Measurements from ENCODE around the gene POGLUT2.

Gene POGLUT2

DNA sequence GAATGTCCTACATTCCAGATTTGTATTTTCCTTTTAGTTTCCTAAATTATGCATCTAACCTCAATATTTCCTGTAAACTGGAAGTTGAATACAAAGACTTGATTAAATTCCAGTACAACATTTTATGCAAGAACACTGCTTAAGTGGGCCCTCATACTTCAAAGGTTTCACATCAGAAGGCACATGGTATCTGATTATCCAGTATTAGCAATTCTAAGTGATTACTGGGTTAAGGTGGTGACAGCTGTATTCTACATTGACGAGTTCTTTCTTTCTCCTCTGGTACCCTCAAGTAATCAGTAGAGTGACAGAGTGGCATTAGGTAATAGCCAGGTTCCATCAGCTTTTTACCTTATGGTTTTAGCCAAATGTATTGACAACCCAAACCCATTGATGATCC is 18.5 kb upstream of the POGLUT2 start:
- Mint-ChIP-seq H3K27me3 (no peaks in the 10 kb centered on the region), H3K4me1 (ENCODE audit: low read depth) (peaks cover 14% of the 10 kb centered on the region), H3K9me3 (no peaks in the 10 kb centered on the region), H3K36me3 (ENCODE audit: low read depth) (peaks cover 44% of the 10 kb centered on the region), H3K4me3 (no peak overlapping the region), H3K27ac (no peak overlapping the region)
- no peak for DNase-seq

DNA sequence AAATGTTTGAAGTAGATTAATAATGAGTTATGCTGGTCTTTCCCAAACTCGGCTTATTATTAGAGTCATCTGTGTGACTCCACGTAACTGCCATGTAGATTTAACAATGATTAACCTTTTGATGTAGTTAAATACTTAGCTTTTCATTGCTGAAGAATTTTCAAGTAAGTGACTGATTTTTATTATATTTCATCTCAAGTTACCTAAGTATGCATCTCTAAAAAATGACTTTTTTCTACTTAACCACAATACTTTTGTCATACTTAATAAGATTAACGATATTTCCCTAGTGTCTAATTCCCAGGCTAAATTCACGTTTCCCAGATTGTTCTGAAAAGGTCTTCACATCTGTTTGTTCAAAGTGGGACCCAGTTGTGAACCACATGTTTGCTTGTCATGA is 17.9 kb upstream of the POGLUT2 start:
- Mint-ChIP-seq H3K4me1 (ENCODE audit: low read depth) (peaks cover 14% of the 10 kb centered on the region), H3K4me3 (no peak overlapping the region), H3K36me3 (ENCODE audit: low read depth) (peaks cover 44% of the 10 kb centered on the region), H3K27ac (no peak overlapping the region), H3K27me3 (no peaks in the 10 kb centered on the region), H3K9me3 (no peaks in the 10 kb centered on the region)
- DNase-seq = no peak

DNA sequence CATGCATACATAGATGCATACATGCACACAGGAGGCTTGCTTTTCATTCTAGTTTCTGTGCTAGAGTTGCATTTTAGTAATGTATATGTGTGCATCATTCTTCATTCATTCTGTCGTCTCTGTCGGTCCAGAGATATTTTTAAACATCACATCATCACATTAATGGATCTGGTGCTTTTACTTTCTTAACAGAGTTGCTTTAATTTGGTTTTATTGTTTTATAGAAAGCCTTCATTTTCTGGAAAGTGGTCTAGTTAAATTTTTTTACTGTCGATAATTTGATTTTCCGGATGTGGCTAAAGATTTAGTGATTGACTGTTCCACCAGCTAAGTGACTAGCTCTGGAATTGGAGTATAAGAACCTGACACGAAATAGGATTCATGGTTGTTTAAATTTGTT is 17.0 kb upstream of the POGLUT2 start:
- Mint-ChIP-seq H3K27ac (no peak overlapping the region), H3K27me3 (no peaks in the 10 kb centered on the region), H3K4me1 (ENCODE audit: low read depth) (peaks cover 14% of the 10 kb centered on the region), H3K36me3 (ENCODE audit: low read depth) (peaks cover 48% of the 10 kb centered on the region), H3K4me3 (no peak overlapping the region), H3K9me3 (no peaks in the 10 kb centered on the region)
- DNase-seq = no peak

DNA sequence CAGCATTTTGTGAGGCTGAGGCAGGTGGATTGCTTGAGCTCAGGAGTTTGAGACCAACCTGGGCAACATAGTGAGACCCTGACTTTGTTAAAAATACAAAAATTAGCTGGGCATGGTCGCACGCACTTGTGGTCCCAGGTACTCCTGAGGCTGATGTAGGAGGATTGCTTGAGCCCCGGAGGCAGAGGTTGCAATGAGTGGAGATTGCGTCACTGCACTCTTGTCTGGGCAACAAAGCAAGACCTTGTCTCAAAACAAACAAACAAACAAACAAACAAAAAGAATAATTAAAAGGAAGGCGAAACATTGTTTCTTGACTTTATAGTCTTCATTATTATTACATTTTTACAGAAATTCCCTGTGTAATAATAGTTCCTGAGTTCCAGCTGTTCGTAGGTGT is 16.0 kb upstream of the POGLUT2 start:
- no peak overlapping the region for H3K4me3 Mint-ChIP-seq
- peaks cover 17% of the 10 kb centered on the region for H3K4me1 Mint-ChIP-seq (ENCODE audit: low read depth)
- H3K9me3 Mint-ChIP-seq = no peaks in the 10 kb centered on the region
- H3K27ac Mint-ChIP-seq = no peak overlapping the region
- DNase-seq = no peak
- H3K27me3 Mint-ChIP-seq = no peaks in the 10 kb centered on the region
- peaks cover 47% of the 10 kb centered on the region for H3K36me3 Mint-ChIP-seq (ENCODE audit: low read depth)

DNA sequence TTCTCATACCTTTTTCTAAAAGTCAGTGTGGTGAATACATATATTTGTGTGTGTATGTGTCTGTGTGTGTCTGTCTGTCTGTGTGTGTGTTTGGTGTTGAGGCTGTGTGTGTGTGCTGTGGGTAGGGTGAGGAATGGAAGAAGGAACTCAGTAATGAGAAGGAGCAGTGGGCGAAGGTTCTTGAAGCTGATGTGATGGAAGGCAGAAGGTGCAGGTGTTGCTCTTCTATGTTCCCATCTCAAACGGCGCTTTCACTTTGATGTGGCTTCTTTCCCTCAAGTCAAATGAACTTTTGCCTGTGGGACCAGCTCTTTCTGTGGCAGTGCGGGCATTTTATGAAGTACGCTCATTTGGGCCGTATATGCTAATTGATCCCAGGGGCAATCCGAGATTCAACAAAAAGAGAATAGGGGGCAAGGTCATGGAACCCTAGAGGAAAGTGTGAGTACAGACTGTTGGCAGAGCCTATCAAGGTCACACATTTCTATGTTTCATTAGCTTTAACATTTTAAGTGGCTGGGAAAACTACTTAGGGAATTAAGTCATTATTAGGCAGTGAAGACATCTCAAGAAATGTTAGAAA is 15.3 kb upstream of the POGLUT2 start:
- Mint-ChIP-seq H3K9me3 (no peaks in the 10 kb centered on the region), H3K36me3 (ENCODE audit: low read depth) (peaks cover 45% of the 10 kb centered on the region), H3K27ac (no peak overlapping the region), H3K27me3 (no peaks in the 10 kb centered on the region), H3K4me1 (ENCODE audit: low read depth) (peaks cover 17% of the 10 kb centered on the region), H3K4me3 (no peak overlapping the region)
- DNase-seq = no peak

DNA sequence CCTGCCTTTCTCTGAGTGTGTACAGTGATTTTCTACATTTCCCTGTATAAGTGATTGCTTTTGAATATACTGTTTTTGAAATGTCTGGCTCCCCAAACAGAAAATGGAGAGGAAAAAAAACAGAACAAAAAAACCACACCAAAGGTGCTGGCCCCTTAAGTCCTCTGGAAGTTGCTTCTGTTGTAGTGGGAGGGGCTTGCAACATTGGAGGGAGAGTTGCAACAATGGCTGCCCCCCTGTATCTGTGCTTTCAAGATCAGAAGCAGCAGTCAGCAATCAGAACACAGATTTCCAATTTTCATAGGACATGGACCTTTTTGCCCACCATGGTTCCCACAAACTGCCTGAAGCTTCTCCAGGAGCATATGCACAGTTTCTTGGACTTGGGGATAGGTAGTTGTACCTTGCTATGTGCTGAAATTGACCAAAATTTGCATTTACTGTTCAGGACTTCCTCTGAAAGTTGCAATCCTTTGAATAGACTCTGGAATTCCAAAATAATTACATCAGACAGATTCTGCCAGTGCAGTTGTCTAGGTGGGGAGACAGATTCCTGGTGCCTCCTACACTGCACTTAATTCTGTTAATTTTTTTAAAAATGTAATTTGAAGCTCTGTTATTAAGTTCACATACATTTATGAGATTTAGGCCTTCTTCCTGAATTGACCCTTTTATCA is 14.0 kb upstream of the POGLUT2 start:
- Mint-ChIP-seq H3K36me3 (ENCODE audit: low read depth) (peaks cover 44% of the 10 kb centered on the region), H3K27ac (no peak overlapping the region), H3K4me1 (ENCODE audit: low read depth) (peaks cover 19% of the 10 kb centered on the region), H3K27me3 (no peaks in the 10 kb centered on the region), H3K9me3 (no peaks in the 10 kb centered on the region), H3K4me3 (no peak overlapping the region)
- no peak for DNase-seq

DNA sequence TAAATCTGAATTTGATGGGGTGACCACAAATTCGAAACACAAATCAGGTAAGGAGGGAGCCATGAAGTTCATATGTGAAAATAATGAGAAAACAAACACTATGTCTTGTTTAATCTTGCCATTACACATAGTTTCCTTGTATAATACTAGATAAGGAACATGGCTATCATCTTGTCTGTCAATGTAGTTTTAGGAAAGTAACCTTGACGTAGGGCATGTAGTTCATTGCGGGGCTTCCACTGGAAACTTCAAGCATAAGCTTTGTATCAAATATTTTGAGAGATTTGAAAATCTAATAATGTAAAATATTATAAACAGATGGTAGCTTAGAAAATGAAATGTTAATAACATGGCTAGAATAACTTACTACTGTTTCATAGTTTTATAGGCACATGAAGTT is 8.9 kb upstream of the POGLUT2 start:
- H3K9me3 Mint-ChIP-seq = no peaks in the 10 kb centered on the region
- no peak overlapping the region for H3K4me3 Mint-ChIP-seq
- peaks cover 43% of the 10 kb centered on the region for H3K36me3 Mint-ChIP-seq (ENCODE audit: low read depth)
- H3K4me1 Mint-ChIP-seq (ENCODE audit: low read depth) = peaks cover 14% of the 10 kb centered on the region
- no peaks in the 10 kb centered on the region for H3K27me3 Mint-ChIP-seq
- no peak overlapping the region for H3K27ac Mint-ChIP-seq
- DNase-seq = no peak

DNA sequence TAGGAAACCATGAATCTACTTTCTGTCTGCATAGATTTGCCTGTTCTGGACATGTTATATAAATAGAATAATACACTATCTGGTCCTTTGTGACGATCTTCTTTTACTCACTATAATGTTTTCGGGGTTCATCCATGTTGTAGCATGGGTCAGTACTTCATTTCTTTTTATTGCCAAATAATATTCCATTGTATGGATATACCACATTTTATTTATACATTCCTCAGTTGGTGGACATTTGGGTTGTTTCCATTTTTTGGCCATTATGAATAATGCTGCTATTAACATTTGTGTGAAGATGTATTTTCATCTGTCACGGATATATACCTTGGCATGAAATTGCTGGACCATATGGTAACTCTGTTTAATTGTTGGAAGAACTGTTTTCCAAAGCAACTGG is 6.9 kb upstream of the POGLUT2 start:
- no peak overlapping the region for H3K27ac Mint-ChIP-seq
- H3K4me3 Mint-ChIP-seq = no peak overlapping the region
- no peaks in the 10 kb centered on the region for H3K9me3 Mint-ChIP-seq
- H3K36me3 Mint-ChIP-seq (ENCODE audit: low read depth) = peaks cover 27% of the 10 kb centered on the region
- no peak for DNase-seq
- H3K4me1 Mint-ChIP-seq (ENCODE audit: low read depth) = peaks cover 24% of the 10 kb centered on the region
- no peaks in the 10 kb centered on the region for H3K27me3 Mint-ChIP-seq

DNA sequence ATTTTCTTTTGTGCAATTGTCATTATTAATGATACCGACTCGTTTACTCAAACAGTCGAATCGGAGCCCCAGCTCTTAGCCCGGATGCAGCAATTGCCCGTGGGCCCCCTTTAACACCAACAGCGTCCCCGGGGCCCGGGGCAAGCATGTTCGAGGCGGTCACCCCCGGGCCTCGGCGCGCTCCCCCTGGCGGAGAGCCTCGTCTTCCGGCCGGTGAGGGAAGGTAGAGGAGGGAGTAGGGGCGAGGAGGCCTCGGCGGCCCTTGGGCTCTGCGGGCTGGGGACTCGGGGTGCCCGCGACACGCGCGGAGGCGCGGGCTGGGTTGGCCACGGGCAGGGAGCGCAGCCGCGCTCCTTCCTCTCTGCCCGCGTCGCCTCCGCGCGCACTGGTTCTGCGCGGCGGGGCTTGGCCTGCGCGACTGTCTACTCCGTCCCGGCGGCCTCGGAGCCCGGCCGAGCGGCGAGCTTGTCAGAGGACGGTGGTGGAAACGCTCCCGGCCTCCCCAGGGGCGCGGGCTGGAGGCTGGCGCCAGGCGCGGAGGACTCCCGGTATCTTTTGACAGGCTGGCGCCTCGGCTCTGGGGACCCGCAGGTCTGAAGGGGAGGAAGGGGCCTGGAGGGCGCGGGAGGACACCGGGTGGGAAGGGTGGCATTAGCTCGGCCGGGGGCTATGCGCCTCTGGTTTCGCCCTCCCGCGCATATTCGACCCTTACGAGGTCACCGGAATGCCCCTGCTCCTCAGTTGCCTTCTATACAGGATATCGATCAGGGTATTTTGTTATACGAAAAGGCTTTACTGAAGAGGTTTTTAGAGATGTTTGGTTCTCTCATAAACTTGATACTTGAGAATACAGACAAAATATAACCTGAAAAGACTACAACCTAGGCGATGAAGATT is 1.6 kb upstream of the POGLUT2 start:
- Mint-ChIP-seq H3K27me3 (peaks cover 28% of the 10 kb centered on the region), H3K9me3 (no peaks in the 10 kb centered on the region), H3K27ac (peak overlapping the region; percentile 69), H3K4me3 (peak overlapping the region; percentile 88), H3K4me1 (ENCODE audit: low read depth) (peaks cover 32% of the 10 kb centered on the region), H3K36me3 (ENCODE audit: low read depth) (peaks cover 17% of the 10 kb centered on the region)
- DNase-seq = peak; percentile 90

DNA sequence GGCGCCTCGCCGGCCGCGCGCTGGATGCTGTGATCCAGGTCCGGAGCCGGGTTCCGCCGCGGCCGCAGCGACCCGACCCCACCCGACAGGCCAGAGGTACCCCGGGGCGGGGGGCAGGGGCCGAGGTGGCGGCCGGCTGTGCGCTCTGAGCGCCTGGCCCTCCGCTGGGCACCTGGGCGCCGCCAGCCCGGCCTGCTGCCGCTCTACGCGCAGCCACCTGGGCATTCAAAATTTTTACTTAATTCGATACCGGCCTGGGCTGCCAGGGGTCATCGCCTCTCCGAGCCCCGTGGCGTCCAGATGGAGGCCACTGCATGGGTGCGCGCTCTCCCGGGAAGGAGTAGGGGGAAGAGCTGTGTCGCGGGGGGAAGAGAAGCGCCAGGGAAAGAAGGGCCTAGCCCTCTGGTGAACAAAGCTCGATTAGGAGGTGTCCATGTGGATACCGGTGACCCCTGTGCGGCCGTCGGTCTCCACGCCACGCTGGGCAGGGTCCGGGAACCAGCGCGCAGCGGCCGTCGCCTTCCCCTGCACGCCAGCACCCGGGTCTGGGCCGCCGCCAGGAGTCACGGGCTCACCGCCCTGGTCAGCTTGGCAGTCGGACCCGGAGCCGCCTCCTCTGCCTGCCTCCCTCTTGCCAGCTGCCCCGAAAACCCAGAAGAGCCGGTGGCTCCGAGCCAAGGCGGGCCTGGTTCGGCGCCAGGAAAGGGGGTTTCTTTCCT is 809 bp upstream of the POGLUT2 start:
- peak overlapping the region; percentile 88 for H3K4me3 Mint-ChIP-seq
- no peaks in the 10 kb centered on the region for H3K9me3 Mint-ChIP-seq
- H3K27ac Mint-ChIP-seq = peak overlapping the region; percentile 69
- DNase-seq = no peak
- H3K4me1 Mint-ChIP-seq (ENCODE audit: low read depth) = peaks cover 32% of the 10 kb centered on the region
- peaks cover 17% of the 10 kb centered on the region for H3K36me3 Mint-ChIP-seq (ENCODE audit: low read depth)
- H3K27me3 Mint-ChIP-seq = peaks cover 30% of the 10 kb centered on the region

DNA sequence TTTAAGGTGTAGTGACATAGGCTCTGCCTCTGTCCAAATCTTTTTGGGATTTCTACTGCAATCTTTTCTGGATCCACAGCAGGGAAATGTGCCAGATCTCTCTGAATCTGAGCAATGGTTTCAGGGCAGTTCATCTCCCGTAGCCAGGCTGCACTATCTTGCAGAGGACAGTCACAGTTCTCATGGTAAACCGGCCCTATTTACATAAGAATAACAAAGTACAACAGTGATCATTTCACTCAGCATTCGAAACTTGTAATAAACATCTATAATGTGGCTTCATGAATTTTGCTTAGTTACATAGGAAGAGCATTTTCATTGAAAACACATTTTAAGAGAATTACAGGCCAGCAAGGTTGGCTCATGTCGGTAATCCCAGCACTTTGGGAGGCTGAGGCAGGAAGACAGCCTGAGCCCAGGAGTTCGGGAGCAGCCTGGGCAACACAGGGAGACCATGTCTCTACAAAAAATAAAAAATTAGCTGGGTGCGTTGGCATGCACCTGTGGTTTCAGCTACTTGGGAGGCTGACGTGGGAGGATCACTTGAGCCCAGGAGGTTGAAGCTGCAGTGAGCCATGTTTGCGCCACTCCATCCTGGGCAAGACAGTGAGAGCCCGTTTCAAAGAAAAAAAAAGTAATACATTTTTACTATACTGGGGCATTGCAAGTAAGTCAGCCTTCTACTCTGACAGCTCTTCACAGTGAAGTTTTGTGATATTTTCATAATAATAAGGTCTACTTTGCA is 5.0 kb downstream of the POGLUT2 start:
- Mint-ChIP-seq H3K9me3 (no peaks in the 10 kb centered on the region), H3K36me3 (ENCODE audit: low read depth) (peaks cover 35% of the 10 kb centered on the region), H3K4me1 (ENCODE audit: low read depth) (peaks cover 11% of the 10 kb centered on the region), H3K27me3 (peaks cover 27% of the 10 kb centered on the region), H3K27ac (no peak overlapping the region), H3K4me3 (no peak overlapping the region)
- DNase-seq = no peak

DNA sequence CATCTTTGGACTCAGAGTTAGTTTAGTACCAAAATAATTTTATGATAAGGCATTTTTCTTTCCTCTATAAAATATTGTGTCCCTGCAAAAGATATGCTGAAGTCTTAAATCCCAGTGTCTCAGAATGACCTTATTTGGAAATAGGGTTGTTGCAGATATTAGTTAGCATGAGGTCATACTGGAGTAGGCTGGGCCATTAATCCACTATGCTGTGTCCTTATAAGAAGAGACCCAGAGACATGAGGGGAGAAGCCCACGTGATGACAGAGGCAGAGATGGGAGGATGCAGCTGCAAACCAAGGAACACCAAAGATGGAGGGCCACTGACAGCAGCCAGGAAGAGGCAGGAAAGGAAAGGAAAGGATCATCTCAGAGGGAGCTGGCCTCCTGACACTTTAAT is 6.4 kb downstream of the POGLUT2 start:
- Mint-ChIP-seq H3K4me3 (no peak overlapping the region), H3K4me1 (ENCODE audit: low read depth) (peaks cover 5% of the 10 kb centered on the region), H3K9me3 (no peaks in the 10 kb centered on the region), H3K27me3 (peaks cover 16% of the 10 kb centered on the region), H3K27ac (no peak overlapping the region), H3K36me3 (ENCODE audit: low read depth) (peaks cover 43% of the 10 kb centered on the region)
- no peak for DNase-seq

DNA sequence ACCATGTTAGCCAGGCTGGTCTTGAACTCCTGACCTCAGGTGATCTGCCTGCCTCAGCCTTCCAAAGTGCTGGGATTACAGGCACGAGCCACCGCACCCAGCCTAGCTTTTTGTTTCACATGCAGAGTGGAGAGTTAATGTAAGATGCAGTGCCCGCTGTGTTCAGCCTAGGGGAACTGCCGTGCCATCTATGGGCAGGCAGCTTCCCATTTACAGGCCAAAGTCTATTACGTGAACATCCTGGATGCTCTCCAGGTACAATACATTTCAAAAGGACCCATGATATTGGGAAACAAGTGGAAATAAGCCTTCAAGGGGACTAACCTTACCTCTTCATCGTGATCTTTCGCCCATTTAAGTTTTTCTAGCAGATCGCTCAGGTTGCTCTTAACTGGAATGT is 10.1 kb downstream of the POGLUT2 start:
- H3K9me3 Mint-ChIP-seq = no peaks in the 10 kb centered on the region
- peaks cover 48% of the 10 kb centered on the region for H3K36me3 Mint-ChIP-seq (ENCODE audit: low read depth)
- H3K4me1 Mint-ChIP-seq (ENCODE audit: low read depth) = peaks cover 4% of the 10 kb centered on the region
- H3K27me3 Mint-ChIP-seq = no peaks in the 10 kb centered on the region
- DNase-seq = no peak
- no peak overlapping the region for H3K27ac Mint-ChIP-seq
- no peak overlapping the region for H3K4me3 Mint-ChIP-seq

DNA sequence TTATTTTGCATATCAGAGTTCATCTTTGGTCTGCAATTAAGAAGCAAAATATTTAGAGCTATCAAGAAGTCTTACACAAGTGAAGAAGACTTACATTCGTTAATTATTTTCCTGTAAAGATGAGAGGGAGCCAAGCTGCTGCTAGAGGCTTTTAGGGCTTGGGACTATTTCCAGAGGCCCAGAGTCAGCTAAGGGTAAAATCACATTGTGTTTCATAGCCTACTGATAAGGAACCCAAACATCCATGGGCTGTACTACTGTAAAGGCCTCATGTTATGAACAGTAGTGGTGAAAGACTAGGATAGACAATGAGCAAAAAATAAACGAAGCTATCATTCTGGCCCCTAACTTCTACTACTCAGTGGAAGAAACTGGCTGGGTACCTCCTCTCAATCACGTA is 14.3 kb downstream of the POGLUT2 start:
- Mint-ChIP-seq H3K27me3 (no peaks in the 10 kb centered on the region), H3K4me1 (ENCODE audit: low read depth) (peaks cover 22% of the 10 kb centered on the region), H3K27ac (no peak overlapping the region)

More for the DNA sequence above, 14.3 kb downstream of the POGLUT2 start:
- Mint-ChIP-seq H3K9me3 (peaks cover 8% of the 10 kb centered on the region), H3K4me3 (no peak overlapping the region), H3K36me3 (ENCODE audit: low read depth) (peaks cover 53% of the 10 kb centered on the region)
- no peak for DNase-seq

Measured in activated T-cell treated with anti-CD3 and anti-CD28 coated beads, Interleukin-2, amount 50 U/mL, for 24 hours (primary cell).